Measurements from ENCODE around the gene SNTG2. TPM values are rescaled to one million over a fixed set of nuclear protein-coding genes. Genes with fewer than 3 reads are reported as not detected.

SNTG2 gene
- total RNA-seq, 1 experiment from 2014 or later, result 20.5 TPM

DNA sequence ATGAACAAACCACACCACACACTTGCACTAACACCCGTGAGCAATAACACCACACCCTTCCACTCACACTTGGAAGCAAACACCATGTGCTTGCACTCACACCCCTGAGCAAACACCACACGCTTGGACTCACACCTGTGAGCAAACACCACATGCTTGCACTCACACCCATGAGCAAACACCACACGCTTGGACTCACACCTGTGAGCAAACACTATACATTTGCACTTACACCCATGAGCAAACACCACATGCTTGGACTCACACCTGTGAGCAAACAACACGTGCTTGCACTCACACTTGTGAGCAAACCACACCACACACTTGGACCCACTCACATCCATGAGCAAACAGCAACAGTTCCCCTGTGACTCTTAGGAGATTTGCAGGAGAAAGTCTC lies 24.4 kb downstream of the SNTG2 start:
- ATAC-seq (no peak), DNase-seq (ENCODE audit: low spot score) (no peak)
- ChIA-PET CTCF (no interaction called here), POLR2A (no interaction called here)
- H3K4me3 Mint-ChIP-seq, result no peak overlapping the region
- TF ChIP-seq, protein P1, sequence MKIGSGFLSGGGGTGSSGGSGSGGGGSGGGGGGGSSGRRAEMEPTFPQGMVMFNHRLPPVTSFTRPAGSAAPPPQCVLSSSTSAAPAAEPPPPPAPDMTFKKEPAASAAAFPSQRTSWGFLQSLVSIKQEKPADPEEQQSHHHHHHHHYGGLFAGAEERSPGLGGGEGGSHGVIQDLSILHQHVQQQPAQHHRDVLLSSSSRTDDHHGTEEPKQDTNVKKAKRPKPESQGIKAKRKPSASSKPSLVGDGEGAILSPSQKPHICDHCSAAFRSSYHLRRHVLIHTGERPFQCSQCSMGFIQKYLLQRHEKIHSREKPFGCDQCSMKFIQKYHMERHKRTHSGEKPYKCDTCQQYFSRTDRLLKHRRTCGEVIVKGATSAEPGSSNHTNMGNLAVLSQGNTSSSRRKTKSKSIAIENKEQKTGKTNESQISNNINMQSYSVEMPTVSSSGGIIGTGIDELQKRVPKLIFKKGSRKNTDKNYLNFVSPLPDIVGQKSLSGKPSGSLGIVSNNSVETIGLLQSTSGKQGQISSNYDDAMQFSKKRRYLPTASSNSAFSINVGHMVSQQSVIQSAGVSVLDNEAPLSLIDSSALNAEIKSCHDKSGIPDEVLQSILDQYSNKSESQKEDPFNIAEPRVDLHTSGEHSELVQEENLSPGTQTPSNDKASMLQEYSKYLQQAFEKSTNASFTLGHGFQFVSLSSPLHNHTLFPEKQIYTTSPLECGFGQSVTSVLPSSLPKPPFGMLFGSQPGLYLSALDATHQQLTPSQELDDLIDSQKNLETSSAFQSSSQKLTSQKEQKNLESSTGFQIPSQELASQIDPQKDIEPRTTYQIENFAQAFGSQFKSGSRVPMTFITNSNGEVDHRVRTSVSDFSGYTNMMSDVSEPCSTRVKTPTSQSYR (CRISPR knock-in tag; IDR thresholded peaks at IDR 0.05), result no peak
- TF ChIP-seq SP1 (CRISPR knock-in tag; conservative IDR thresholded peaks at IDR 0.05) (no peak), TEAD1 (CRISPR knock-in tag; IDR thresholded peaks at IDR 0.05) (no peak), ZNF219 (CRISPR knock-in tag; IDR thresholded peaks at IDR 0.05; ENCODE audit: borderline replicate concordance) (no peak), MYBL2 (CRISPR knock-in tag; IDR thresholded peaks at IDR 0.05) (no peak), GABPB1 (CRISPR knock-in tag; IDR thresholded peaks at IDR 0.05) (no peak), JUN (CRISPR knock-in tag; IDR thresholded peaks at IDR 0.05) (no peak), PRRX2 (CRISPR knock-in tag; IDR thresholded peaks at IDR 0.05) (no peak), KAT7 (CRISPR knock-in tag; IDR thresholded peaks at IDR 0.05; ENCODE audit: borderline replicate concordance) (no peak), CBFB (CRISPR knock-in tag; IDR thresholded peaks at IDR 0.05; ENCODE audit: low read depth) (no peak), GRHL2 (CRISPR knock-in tag; IDR thresholded peaks at IDR 0.05; ENCODE audit: insufficient replicate concordance, severe bottlenecking) (no peak), CREM (CRISPR knock-in tag; IDR thresholded peaks at IDR 0.05) (no peak), TEAD4 (CRISPR knock-in tag; IDR thresholded peaks at IDR 0.05) (no peak), ESRRA (CRISPR knock-in tag; IDR thresholded peaks at IDR 0.05; ENCODE audit: borderline replicate concordance) (no peak)
- TF ChIP-seq, protein P2, sequence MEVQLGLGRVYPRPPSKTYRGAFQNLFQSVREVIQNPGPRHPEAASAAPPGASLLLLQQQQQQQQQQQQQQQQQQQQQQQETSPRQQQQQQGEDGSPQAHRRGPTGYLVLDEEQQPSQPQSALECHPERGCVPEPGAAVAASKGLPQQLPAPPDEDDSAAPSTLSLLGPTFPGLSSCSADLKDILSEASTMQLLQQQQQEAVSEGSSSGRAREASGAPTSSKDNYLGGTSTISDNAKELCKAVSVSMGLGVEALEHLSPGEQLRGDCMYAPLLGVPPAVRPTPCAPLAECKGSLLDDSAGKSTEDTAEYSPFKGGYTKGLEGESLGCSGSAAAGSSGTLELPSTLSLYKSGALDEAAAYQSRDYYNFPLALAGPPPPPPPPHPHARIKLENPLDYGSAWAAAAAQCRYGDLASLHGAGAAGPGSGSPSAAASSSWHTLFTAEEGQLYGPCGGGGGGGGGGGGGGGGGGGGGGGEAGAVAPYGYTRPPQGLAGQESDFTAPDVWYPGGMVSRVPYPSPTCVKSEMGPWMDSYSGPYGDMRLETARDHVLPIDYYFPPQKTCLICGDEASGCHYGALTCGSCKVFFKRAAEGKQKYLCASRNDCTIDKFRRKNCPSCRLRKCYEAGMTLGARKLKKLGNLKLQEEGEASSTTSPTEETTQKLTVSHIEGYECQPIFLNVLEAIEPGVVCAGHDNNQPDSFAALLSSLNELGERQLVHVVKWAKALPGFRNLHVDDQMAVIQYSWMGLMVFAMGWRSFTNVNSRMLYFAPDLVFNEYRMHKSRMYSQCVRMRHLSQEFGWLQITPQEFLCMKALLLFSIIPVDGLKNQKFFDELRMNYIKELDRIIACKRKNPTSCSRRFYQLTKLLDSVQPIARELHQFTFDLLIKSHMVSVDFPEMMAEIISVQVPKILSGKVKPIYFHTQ (CRISPR knock-in tag; IDR thresholded peaks at IDR 0.05), result no peak
- TF ChIP-seq, protein P3, sequence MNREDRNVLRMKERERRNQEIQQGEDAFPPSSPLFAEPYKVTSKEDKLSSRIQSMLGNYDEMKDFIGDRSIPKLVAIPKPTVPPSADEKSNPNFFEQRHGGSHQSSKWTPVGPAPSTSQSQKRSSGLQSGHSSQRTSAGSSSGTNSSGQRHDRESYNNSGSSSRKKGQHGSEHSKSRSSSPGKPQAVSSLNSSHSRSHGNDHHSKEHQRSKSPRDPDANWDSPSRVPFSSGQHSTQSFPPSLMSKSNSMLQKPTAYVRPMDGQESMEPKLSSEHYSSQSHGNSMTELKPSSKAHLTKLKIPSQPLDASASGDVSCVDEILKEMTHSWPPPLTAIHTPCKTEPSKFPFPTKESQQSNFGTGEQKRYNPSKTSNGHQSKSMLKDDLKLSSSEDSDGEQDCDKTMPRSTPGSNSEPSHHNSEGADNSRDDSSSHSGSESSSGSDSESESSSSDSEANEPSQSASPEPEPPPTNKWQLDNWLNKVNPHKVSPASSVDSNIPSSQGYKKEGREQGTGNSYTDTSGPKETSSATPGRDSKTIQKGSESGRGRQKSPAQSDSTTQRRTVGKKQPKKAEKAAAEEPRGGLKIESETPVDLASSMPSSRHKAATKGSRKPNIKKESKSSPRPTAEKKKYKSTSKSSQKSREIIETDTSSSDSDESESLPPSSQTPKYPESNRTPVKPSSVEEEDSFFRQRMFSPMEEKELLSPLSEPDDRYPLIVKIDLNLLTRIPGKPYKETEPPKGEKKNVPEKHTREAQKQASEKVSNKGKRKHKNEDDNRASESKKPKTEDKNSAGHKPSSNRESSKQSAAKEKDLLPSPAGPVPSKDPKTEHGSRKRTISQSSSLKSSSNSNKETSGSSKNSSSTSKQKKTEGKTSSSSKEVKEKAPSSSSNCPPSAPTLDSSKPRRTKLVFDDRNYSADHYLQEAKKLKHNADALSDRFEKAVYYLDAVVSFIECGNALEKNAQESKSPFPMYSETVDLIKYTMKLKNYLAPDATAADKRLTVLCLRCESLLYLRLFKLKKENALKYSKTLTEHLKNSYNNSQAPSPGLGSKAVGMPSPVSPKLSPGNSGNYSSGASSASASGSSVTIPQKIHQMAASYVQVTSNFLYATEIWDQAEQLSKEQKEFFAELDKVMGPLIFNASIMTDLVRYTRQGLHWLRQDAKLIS (CRISPR knock-in tag; IDR thresholded peaks at IDR 0.05; ENCODE audit: borderline replicate concordance), result no peak
- TF ChIP-seq, protein P4, sequence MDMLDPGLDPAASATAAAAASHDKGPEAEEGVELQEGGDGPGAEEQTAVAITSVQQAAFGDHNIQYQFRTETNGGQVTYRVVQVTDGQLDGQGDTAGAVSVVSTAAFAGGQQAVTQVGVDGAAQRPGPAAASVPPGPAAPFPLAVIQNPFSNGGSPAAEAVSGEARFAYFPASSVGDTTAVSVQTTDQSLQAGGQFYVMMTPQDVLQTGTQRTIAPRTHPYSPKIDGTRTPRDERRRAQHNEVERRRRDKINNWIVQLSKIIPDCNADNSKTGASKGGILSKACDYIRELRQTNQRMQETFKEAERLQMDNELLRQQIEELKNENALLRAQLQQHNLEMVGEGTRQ (CRISPR knock-in tag; IDR thresholded peaks at IDR 0.05), result no peak
- TF ChIP-seq, protein P5, sequence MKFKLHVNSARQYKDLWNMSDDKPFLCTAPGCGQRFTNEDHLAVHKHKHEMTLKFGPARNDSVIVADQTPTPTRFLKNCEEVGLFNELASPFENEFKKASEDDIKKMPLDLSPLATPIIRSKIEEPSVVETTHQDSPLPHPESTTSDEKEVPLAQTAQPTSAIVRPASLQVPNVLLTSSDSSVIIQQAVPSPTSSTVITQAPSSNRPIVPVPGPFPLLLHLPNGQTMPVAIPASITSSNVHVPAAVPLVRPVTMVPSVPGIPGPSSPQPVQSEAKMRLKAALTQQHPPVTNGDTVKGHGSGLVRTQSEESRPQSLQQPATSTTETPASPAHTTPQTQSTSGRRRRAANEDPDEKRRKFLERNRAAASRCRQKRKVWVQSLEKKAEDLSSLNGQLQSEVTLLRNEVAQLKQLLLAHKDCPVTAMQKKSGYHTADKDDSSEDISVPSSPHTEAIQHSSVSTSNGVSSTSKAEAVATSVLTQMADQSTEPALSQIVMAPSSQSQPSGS (CRISPR knock-in tag; IDR thresholded peaks at IDR 0.05; ENCODE audit: borderline replicate concordance, low read depth), result no peak
- TF ChIP-seq, protein P6, sequence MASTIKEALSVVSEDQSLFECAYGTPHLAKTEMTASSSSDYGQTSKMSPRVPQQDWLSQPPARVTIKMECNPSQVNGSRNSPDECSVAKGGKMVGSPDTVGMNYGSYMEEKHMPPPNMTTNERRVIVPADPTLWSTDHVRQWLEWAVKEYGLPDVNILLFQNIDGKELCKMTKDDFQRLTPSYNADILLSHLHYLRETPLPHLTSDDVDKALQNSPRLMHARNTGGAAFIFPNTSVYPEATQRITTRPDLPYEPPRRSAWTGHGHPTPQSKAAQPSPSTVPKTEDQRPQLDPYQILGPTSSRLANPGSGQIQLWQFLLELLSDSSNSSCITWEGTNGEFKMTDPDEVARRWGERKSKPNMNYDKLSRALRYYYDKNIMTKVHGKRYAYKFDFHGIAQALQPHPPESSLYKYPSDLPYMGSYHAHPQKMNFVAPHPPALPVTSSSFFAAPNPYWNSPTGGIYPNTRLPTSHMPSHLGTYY (CRISPR knock-in tag; IDR thresholded peaks at IDR 0.05), result no peak
- TF ChIP-seq, protein P7, sequence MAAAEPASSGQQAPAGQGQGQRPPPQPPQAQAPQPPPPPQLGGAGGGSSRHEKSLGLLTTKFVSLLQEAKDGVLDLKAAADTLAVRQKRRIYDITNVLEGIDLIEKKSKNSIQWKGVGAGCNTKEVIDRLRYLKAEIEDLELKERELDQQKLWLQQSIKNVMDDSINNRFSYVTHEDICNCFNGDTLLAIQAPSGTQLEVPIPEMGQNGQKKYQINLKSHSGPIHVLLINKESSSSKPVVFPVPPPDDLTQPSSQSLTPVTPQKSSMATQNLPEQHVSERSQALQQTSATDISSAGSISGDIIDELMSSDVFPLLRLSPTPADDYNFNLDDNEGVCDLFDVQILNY (CRISPR knock-in tag; IDR thresholded peaks at IDR 0.05), result no peak
- no peak overlapping the region for H3K27ac Mint-ChIP-seq
- H3K27me3 Mint-ChIP-seq (ENCODE audit: low read depth), result no peaks in the 10 kb centered on the region
- peaks cover 6% of the 10 kb centered on the region; the same call in 1 of the 2 replicates for H3K9me3 Mint-ChIP-seq
- H3K36me3 Mint-ChIP-seq, result peaks cover 11% of the 10 kb centered on the region
- peaks cover 23% of the 10 kb centered on the region for H3K4me1 Mint-ChIP-seq
